Spinal cord (tissue), 10 donors: Measurements from ENCODE around the gene MYBL2. TPM values are rescaled to one million over a fixed set of nuclear protein-coding genes. Genes with fewer than 3 reads are reported as not detected.
"Not testable (repeated sequence)": the region's sequence is repeated elsewhere in the genome, so short reads cannot be mapped to it uniquely, and the experiment has no call there.

ENCODE experiments used
- DNase-seq, 6 donors: peaks; one replicate each; pipeline versions ENCODE4 v3.0.0 to v3.0.0-alpha.2; 2013 to 2015; ENCODE audit warnings: low spot score in 6 of 6, low read depth in 4 of 6
- H3K27ac ChIP-seq: one replicate; pipeline ENCODE4 v1.5.1; 2013; ENCODE audit warnings: low read depth, low read length, control low read depth
- H3K27me3 ChIP-seq: one replicate; pipeline ENCODE4 v1.6.1; 2013; ENCODE audit warnings: low read length; ENCODE audit not compliant: control insufficient read depth, insufficient read depth
- H3K36me3 ChIP-seq: one replicate; pipeline ENCODE4 v1.6.1; 2013; ENCODE audit warnings: low read length; ENCODE audit not compliant: control insufficient read depth, insufficient read depth
- H3K4me1 ChIP-seq: one replicate; pipeline ENCODE4 v1.6.1; 2013; ENCODE audit warnings: low read length; ENCODE audit not compliant: control insufficient read depth, insufficient read depth
- H3K4me3 ChIP-seq: one replicate; pipeline ENCODE4 v1.5.1; 2013; ENCODE audit warnings: low read depth, low read length, control low read depth
- H3K9me3 ChIP-seq: one replicate; pipeline ENCODE4 v1.6.1; 2013; ENCODE audit warnings: low read length; ENCODE audit not compliant: control insufficient read depth, insufficient read depth
- WGBS: methylation state at CpG from one replicate; pipeline ENCODE4 v1.1.5; 2013; ENCODE audit warnings: missing lambda C conversion rate; ENCODE audit not compliant: insufficient coverage; 5-methylcytosine and 5-hydroxymethylcytosine counted together
- polyA plus RNA-seq, 2 donors: library from polyadenylated mRNA; unstranded; fragments of 120-200 nt; gene quantifications; one replicate each; pipeline ENCODE4 v1.2.1, GENCODE V29; 2013; ENCODE audit not compliant: insufficient read length in 2 of 2
- total RNA-seq, 2 donors: library from RNA; depleted of rRNA in 1 of 2; stranded (reverse); fragments of 120-200 nt in 1 of 2; fragments of >200 nt in 1 of 2; gene quantifications; one replicate each; pipeline versions ENCODE4 v1.2.3 to v1.2.4, GENCODE V29; 2013 to 2014
- donor health status: healthy.

Gene MYBL2
- total and polyA plus RNA-seq, 4 donors: 1.9 to 14.8 (median 10.3) TPM

DNA sequence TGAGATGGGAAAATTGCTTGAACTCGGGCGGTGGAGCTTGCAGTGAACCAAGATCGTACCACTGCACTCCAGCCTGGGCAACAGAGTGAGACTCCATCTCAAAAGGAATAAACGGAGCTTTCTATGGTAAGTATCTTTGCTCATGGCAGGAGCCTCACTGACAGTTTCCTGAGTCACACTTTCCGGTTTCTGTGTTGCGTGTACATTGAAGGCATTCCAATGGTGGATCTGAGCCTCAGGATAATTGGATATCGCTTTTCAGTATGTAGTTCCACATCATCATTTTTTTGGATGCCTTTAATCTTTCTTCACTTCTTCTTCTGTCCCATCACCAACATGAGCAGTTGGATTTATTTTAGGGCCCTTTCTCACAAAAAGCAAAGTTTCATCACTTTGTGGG lies 88.5 kb downstream of the MYBL2 start:
- H3K27ac ChIP-seq: no peak overlapping the region
- H3K4me1 ChIP-seq: no peaks in the 10 kb centered on the region
- no peaks in the 10 kb centered on the region for H3K9me3 ChIP-seq
- no peaks in the 10 kb centered on the region for H3K36me3 ChIP-seq
- peak in 1 of 6 donors; percentile 32 for DNase-seq
- 95% methylated on average over 6 of the region's 7 CpGs for WGBS
- no peak overlapping the region for H3K4me3 ChIP-seq
- H3K27me3 ChIP-seq: no peaks in the 10 kb centered on the region

DNA sequence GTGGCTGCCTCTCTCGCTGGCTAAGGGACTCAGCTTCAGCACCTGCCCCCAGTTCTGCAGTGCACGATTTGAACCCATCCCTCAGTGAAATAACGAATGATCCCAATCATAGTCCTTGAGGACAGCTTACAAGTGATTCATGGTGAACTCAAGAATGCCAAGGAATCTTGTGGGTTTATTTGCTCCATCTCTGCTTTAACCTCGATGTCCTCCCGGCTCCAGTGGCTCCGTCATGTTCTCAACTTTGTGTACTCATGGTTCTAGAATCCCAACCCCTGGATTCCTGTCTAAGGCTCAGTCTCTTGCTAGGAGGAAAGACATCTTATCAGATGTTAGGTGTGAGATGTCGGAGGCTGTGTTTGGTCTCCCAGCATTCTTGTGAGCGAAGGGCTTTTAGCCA lies 88.9 kb downstream of the MYBL2 start:
- Histone ChIP-seq H3K4me3 (no peak overlapping the region), H3K36me3 (no peaks in the 10 kb centered on the region), H3K27ac (no peak overlapping the region), H3K27me3 (no peaks in the 10 kb centered on the region), H3K9me3 (no peaks in the 10 kb centered on the region), H3K4me1 (no peaks in the 10 kb centered on the region)
- 92% methylated on average over 6 of the region's 8 CpGs for WGBS
- no peak for DNase-seq

DNA sequence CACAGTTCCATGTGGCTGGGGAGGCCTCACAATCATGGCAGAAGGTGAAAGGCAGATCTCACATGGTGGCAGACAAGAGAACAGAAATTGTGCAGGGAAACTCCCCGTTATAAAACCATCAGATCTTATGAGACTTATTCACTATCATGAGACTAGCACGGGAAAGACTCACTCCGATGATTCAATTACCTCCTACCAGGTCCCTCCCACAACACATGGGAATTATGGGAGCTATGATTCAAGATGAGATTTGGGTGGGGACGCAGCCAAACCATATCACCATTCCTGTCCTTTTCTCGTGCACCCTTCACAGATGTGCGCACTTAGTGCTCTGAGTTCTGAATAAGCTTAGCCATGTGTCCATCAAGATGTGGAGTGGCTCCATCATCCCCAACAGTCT lies 91.0 kb downstream of the MYBL2 start:
- H3K4me1 ChIP-seq, H3K27me3 ChIP-seq, DNase-seq, H3K27ac ChIP-seq, H3K36me3 ChIP-seq, H3K9me3 ChIP-seq, H3K4me3 ChIP-seq: not testable (repeated sequence)
- WGBS: 94% methylated on average over 3 of the region's 6 CpGs

DNA sequence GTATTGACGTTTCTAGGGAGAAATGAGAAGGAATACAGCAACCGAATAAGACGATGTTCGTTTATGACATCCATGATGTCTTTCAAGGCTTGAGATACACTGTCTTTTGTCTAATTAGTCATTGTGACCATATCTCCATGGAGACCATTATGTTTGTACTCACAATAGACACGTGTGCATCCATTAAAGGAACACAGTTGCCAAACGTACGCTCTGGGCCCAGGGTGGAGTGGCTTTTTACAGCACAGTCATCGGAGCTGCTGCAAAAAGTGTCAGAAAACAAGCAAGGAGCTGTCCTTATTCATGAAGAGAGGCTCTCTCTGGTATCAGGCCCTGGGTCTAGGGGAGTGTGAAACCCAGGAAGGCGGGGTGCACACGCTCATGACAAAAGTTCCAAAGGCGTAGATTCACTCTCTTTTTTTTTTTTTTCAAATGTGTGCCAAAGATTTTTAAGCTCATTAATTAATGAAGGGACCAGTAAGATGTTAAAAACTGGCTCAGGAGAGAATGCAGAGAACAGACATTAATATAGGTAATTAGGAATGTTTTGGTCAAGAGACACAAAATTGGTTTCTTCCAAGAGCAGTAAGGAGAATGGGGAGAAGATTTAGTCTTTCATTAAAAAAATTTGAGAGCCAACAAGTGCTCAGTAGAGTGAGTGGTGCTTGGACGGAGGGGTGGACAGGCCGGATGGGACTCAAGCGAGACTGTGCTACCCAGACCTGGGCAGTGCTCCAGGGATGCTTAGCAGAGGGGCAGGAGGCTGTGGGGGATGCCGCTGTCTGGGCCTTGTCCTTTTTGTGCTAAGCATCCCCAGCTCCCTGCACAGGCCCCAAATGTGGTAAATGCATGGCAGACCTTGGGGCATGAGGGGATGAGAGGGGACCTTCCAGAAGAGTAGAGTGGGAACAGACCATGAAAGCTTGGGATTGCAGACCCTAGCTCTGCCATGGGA lies 94.7 kb downstream of the MYBL2 start:
- peak in 2 of 6 donors; percentile 40 to 74 for DNase-seq
- no peaks in the 10 kb centered on the region for H3K36me3 ChIP-seq
- H3K9me3 ChIP-seq: no peaks in the 10 kb centered on the region
- 59% methylated on average over 11 of the region's 15 CpGs for WGBS
- H3K27ac ChIP-seq: no peak overlapping the region
- no peaks in the 10 kb centered on the region for H3K27me3 ChIP-seq
- H3K4me1 ChIP-seq: peaks cover 20% of the 10 kb centered on the region
- H3K4me3 ChIP-seq: no peak overlapping the region

DNA sequence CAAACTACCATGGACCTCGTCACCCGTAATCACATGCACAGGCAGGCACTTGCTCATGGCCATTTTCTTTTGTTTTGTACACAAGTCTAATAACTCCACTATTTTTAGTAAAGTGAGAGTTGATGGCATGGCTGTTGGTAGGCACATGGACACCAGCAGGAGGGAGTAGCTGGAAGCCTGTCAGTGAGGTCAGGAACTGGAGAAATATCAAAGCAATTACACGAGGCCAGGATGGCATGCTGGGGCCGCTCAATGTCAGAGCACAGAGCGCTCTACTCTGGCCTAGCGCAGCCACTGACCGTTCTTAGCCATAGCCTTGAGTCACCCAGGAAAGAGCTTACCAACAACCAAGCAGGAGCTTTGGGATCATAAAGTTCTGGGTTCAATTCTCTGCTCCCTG lies 96.0 kb downstream of the MYBL2 start:
- no peaks in the 10 kb centered on the region for H3K9me3 ChIP-seq
- no peak for DNase-seq
- WGBS: 84% methylated on average over 5 of the region's 7 CpGs
- no peak overlapping the region for H3K27ac ChIP-seq
- H3K4me1 ChIP-seq: peaks cover 33% of the 10 kb centered on the region
- H3K4me3 ChIP-seq: no peak overlapping the region
- H3K27me3 ChIP-seq: no peaks in the 10 kb centered on the region
- no peaks in the 10 kb centered on the region for H3K36me3 ChIP-seq

DNA sequence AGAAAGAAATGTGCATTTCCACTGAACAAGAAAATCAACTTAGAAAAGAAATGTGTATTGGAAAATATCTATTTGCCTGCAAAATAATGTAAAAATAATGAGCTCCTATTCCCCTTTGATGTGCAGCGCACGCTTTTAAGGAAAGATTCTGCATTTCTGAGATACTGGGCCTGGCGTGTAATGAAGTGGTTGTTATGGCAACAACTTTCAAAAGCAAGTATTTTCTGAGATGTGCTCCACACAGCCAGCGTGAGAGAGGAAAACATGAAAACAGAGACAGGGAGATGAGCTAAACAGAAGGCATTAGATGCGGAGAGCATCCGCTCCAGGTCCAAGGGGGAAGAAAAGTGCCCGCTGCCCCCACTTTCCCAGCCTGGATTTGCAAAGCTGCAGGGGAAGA lies 99.0 kb downstream of the MYBL2 start:
- no peak overlapping the region for H3K4me3 ChIP-seq

More for the DNA sequence above, 99.0 kb downstream of the MYBL2 start:
- Histone ChIP-seq H3K27me3 (no peaks in the 10 kb centered on the region), H3K9me3 (no peaks in the 10 kb centered on the region), H3K27ac (peak overlapping the region; percentile 78), H3K36me3 (no peaks in the 10 kb centered on the region), H3K4me1 (peaks cover 33% of the 10 kb centered on the region)
- DNase-seq: peak in 5 of 6 donors; percentile 39 to 94 (median 53)
- 17% methylated on average over 7 of the region's 7 CpGs for WGBS

Other genes starting within 250 kb of the MYBL2 start
- 100 to 1,000 TPM in 1 of 2 donors, 10 to 100 TPM in 1; 60.0 to 102 TPM for gene SRSF6, start 209.2 kb upstream of the MYBL2 start, total RNA-seq
- gene SRSF6, start 209.2 kb upstream of the MYBL2 start, polyA plus RNA-seq: 100 to 1,000 TPM; 234 to 247 TPM
- gene L3MBTL1, start 159.4 kb upstream of the MYBL2 start, total RNA-seq: 10 to 100 TPM; 22.1 to 24.9 TPM
- gene L3MBTL1, start 159.4 kb upstream of the MYBL2 start, polyA plus RNA-seq: 10 to 100 TPM; 34.1 to 52.8 TPM
- 10 to 100 TPM in 1 of 2 donors, 1 to 10 TPM in 1; 6.4 to 20.7 TPM for gene SGK2, start 108.1 kb upstream of the MYBL2 start, total RNA-seq
- 10 to 100 TPM; 10.4 to 14.5 TPM for gene SGK2, start 108.1 kb upstream of the MYBL2 start, polyA plus RNA-seq
- 10 to 100 TPM; 49.0 to 67.3 TPM for gene IFT52, start 76.2 kb upstream of the MYBL2 start, total RNA-seq
- gene IFT52, start 76.2 kb upstream of the MYBL2 start, polyA plus RNA-seq: 10 to 100 TPM; 58.3 to 59.8 TPM
- under 1 TPM in 1 of 2 donors, not detected in 1; 0.40 TPM for gene GTSF1L, start 59.9 kb downstream of the MYBL2 start, total RNA-seq
- not detected for gene GTSF1L, start 59.9 kb downstream of the MYBL2 start, polyA plus RNA-seq
- gene TOX2, start 247.7 kb downstream of the MYBL2 start, total RNA-seq: 1 to 10 TPM; 1.2 to 2.8 TPM
- 10 to 100 TPM; 15.1 to 15.4 TPM for gene TOX2, start 247.7 kb downstream of the MYBL2 start, polyA plus RNA-seq